Globus pallidus (tissue), 1 donor: Measurements from ENCODE around the gene MECR.
"Not testable (repeated sequence)": the region's sequence is repeated elsewhere in the genome, so short reads cannot be mapped to it uniquely, and the experiment has no call there.

Source experiments
- DNase-seq: peaks from one replicate; pipeline ENCODE4 v3.0.0-alpha.2; 2015; ENCODE audit warnings: low spot score

MECR gene

DNA sequence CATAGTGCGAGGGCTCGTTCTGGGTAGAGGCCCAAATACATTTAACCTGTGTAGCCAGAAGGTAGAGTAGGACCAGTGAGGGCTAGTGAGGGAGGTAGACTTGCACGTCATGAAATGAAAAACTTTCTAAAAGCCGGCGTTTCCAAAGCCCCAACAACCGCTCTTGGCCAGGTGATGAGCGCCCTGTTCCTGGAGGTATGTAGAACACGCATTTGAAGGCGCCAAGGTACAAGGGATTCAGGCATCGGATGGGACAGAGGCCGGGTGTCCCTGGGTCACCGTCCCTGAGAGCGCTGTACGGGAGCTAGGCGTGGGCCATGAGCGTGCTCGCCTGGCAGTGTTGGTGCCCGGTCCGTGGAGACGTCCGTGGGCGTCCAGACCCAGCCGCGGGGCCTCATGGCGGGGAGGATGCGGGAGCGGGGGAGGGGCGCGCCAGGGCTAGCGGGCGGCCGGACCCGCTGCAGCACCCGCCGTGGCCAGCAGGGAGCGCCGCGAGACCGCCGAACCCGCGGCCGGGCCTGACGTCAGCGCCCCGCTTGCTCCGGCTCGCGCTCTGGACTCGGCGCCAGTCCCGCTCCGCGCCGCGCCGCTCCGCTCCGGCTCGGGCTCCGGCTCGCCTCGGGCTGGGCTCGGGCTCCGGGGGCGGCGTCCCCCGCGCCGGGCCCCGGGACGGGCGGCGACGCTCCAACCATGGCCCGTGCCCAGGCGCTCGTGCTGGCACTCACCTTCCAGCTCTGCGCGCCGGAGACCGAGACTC lies 5.4 kb upstream of the MECR start, which contains the start of gene PTPRU:
PTPRU (plus strand) TSS at position 568 of the 757 bp plus-strand sequence; CDS start at position 691, 123 bp downstream.
- DNase-seq = peak; percentile 61

DNA sequence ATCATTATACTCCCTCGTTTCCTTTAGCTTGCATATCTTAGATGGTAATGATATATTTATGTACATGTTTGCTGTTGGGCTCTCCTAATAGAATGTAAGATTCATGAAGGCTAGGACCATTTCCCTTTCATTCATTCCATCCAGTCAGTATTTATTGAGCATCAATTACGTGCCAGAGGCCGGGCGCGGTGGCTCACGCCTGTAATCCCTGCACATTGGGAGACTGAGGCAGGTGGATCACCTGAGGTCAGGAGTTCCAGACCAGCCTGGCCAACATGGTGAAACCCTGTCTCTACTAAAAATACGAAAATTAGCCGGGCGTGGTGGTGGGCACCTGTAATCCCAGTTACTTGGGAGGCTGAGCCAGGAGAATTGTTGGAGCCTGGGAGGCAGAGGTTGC lies 4.1 kb upstream of the MECR start:
- DNase-seq = not testable (repeated sequence)

DNA sequence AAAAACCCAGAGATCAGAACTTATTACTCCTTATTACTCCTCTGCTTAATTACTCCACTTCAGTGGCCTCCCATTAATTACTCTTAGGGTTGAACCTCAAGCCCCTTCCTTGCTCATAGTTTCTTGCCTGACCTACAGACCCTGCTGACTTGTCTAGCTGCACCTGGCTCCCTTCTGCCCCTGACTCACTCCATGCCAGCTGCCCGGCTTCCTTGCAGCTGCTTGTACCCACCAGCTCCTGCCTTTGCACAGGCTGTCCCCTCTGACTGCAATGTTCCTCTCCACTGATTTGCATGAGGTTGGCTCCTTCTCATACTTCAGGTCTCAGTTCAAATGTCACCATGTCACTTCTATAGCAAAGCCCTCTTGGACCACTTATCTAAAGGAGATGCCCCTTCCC lies 3.7 kb upstream of the MECR start:
- no peak for DNase-seq

DNA sequence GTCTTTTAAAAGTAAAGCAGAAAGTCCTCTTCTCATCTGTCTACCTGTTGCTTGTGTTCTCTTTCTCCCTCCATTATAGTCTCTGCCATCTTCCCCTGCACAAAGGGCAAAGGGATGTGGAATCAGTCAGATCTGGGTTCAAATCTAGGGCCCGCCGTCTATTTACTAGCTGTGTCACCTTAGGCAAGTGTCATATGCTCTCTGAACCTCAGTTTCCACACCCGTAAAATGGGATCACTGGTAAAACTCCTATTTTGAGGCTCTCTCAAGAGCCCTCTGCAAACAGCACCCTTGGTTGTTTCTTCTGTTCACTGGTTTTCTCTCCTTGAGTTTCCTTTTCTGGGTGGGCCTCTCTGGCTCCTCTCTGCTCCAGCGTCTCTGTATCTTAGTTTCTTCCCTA lies 3.0 kb upstream of the MECR start:
- DNase-seq = no peak

DNA sequence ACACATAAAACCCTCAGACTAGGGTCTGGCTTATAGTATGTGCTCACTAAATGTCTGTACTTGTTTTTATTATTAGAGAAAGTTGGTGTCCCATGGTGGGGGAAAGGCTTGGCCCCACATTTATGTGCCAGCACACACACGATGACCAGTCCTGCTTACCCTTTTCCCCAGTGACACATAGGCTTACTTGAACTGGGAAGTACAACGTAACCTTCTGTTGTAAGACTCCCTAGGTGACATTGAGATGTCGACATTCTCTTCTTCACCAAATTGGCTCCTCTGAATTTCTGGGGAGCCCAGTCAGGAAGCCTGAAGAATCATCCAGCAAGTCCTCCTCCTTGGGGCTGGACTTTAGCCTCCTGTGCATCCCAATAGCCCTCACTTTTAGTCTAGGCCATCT lies 1.7 kb upstream of the MECR start:
- DNase-seq = no peak

DNA sequence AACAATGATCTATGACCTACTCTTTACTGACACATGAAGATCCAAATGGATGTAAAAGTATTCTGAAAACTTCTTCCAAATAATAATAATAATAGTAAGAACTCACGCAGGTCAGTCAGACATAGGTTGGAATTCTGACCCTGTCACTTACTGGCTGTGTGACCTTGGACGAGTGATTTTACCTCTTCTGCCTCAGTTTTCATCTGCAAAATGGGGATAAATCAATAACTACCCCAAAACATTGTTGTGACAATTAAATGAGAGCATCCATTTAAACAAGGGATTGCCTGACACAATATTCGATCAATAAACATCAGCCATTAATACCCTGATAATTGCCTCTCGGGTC lies 556 bp downstream of the MECR start:
- no peak for DNase-seq

DNA sequence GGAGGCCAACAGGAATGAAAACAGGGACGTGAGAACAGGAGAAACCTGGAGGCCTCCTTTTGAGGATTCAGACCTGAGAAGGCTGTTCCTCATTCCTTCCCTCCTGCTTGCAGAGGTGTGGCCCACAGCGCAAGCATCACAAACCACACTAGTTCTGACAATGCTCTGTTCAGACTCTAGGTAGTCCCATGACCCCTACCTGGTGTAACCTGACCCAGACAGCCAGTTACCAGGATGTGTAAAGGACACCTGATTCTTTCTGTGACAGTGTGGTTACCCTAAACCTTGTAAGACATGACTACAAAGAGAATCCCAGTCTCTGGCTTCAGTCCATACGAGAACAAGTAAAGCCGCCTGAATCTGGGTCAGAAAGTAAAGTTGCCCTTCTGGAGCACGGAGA lies 3.2 kb downstream of the MECR start:
- no peak for DNase-seq

DNA sequence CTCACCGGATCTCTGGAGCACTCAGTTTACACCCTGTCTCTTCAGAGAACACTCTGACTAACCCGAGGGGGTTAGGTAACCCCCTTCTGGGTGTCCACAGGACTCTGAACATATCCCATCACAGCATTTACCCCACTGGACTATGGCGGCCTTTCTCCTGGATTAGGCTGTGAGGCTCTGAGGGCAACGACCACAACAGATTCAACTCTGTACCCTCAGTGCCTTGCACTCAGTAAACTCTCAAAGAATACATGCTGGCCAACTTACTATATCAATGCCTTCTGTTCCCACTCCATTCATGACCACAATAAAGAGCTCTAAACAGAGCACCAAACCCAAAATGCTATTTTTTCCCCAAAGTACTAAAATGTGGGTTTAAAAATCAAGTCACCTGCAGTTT lies 5.4 kb downstream of the MECR start:
- no peak for DNase-seq

DNA sequence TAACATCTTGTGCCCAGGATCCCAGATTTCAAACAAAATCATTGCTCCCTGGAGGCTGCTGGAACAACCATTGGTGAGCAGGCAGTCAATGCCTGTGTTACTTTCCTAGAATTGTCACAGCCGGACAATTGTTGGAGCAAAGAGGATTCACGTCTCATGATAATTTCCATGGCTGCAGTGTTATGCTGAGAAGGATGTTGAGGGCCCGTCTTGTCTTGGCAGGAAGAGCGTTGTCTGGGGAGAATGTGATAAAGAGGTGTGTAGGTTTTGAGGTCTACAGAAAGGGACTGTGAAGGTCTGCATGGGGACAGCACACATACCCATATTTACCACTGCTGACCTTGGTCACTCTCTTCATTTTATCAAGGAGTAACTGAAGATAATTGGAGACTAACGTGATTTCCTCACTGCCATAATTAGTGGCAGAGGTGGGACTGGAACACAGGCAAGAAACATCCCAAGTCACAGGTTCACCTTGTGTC lies 6.3 kb downstream of the MECR start:
- DNase-seq = no peak

DNA sequence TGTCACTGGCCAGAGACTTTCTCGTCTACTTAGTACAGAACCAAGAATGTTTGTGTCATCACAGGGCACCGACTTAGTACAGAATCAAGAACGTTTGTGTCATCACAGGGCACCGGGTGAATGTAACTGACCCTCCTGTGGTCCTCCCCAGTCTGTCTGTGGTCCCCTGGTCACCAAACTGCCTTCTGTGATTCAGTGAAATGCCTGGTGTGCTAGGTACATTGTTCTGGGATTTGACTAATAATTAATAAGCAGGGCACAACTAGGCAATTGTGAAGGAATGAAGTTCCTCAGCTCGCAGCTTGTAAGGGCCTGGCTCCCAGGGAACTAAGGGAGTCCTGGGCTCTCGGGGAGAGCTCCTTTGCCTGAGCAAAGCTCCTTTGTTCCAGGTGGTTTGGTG lies 7.2 kb downstream of the MECR start:
- DNase-seq = no peak

DNA sequence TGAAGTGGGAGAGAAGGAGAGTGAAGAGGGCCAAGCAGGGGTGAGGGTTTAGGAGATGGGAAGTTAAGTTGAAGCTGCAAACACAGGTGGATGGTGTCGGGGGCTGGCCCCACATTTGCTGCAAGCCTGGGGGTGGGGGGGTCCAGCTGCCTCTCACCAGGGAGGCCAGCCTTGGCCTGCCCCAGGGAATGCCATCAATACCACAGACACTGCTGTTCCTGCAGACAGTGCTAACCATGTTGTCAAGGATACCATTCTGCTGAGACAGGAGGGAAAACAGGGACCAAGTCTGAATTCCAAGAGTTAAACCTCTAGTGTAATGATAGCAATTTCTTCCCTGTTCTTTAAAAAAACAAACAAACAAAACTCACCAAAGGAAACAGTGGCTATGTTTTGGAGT lies 8.0 kb downstream of the MECR start:
- no peak for DNase-seq

DNA sequence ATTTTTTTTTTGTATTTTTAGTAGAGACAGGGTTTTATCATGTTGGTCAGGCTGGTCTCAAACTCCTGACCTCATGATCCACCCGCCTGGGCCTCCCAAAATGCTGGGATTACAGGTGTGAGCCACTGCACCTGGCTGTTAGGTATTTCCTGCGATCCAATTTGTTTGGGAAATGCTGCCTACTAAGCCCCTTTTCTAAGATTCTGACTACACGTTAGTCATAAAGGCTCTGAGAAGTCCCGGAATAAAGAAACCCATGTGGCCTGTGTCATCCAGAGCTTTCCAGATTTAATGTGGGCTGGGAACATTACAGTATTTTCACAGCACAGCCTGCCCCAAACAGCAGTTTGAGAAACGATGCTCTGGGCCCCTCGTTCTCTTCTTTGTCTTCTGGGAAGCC lies 8.5 kb downstream of the MECR start:
- not testable (repeated sequence) for DNase-seq

DNA sequence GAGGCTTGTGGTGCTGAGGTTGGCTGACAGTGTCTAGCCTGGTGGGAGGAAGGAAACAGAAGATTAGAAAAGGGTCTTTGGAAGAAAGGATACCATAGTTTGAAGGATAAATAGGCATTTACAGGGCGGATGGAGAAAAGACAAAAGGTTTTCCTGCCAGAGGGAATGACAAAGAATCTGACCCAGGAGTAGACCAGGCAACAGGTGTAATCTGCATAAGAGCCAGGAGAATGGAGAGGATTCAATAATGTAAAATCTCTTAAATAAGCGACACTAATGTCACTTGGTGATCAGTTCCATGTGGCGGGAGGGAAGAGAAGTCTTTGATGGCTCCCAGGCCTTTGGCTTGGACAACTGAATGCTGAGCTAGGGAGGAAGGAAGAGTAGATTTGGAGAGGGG lies 9.4 kb downstream of the MECR start:
- no peak for DNase-seq

DNA sequence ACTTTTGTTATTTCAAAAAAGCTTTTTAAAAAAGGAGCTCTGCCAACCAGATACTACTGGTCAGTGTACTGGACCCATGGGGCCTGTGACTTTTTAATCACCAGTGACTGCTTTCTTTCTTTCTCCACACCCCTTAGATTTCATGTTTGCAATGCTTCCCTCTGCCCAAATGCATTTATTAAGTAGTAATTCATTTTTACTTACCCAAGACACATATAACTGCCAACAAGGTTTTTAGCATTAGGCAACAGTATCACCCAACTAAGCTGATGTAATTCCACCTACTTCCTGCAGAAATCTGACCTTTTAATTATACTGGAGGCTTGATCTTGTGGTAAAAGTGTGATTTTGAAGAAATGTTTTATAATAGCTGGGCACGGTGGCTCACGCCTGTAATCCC lies 12.5 kb downstream of the MECR start:
- no peak for DNase-seq

DNA sequence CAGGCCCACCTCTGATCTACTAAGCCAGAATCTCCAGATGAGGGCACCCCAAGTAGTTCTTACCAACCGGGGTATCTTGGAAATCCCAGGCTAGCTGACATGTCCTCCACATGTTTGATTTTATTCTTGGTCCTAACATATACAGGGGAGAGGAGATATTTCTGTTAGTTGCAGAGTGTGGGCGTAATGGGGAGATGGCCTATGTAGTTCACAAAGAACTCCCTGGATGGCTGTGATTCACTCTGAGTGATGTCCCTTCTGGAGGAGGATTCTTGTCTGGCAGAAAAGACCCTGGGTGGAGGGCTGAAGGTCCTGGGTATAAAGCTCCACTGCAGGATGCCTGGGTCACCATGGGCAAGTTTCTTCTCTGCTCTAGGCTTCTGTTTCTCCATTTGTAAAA lies 13.1 kb downstream of the MECR start:
- DNase-seq = no peak

DNA sequence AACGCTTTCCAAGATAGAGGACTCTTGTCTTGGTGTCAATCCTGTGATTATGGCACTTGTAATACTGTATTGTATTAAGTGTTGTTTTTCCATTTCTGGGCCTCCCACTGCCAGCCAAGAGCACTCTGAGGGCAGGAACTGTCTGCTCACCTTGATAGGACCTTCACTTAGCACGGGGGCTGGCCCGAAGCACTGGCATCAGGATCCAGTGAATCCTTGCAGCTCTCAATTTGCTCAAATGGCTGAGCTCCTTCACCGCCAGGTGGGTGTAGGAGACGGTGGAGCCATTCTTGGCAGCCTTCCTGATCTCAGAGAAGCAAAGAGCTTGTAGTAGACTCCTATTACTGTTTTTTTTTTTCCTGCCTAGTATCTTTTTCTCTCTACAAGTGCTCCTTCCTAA lies 17.7 kb downstream of the MECR start:
- no peak for DNase-seq

DNA sequence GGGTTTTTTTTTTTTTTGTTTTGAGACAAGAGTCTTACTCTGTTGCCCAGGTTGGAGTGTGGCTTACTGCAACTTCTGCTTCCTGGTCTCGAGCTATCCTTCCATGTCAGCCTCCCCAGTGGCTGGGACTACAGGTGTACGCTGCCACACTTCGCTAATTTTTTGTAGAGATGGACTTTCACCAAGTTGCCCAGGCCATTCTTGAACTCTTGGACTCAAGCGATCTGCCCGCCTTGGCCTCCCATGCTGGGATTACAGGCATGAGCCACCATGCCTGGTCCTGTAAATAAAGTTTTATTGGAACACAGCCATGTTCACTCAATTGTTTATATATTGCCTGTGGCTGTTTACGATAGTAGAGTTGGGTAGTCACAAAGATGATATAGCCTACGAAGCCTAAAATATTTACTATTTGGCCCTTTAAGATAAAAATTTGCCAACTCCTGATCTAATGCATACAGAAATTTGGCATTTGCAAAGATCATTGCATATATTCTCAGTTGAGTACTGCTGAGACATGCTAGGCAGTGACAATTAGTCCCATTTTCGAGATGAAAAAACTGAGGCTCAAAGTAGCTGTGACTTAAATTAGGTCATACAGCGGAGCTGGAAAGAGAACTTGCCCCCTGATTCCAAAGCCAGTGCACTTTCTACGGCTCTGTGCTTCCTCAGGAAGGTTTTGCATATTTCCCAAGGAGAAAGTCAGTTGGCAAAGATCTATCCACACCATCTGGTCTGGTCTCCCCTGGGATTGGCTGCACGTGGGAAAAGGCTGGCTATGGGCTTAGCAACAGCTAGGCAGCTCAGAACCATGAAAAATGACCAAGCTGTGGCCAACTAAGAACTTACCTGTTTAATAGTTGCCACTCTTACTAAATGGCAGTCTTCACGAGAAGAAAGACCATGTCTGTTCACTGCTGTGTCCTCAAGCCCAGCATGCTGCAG lies 19.4 kb downstream of the MECR start:
- no peak for DNase-seq

DNA sequence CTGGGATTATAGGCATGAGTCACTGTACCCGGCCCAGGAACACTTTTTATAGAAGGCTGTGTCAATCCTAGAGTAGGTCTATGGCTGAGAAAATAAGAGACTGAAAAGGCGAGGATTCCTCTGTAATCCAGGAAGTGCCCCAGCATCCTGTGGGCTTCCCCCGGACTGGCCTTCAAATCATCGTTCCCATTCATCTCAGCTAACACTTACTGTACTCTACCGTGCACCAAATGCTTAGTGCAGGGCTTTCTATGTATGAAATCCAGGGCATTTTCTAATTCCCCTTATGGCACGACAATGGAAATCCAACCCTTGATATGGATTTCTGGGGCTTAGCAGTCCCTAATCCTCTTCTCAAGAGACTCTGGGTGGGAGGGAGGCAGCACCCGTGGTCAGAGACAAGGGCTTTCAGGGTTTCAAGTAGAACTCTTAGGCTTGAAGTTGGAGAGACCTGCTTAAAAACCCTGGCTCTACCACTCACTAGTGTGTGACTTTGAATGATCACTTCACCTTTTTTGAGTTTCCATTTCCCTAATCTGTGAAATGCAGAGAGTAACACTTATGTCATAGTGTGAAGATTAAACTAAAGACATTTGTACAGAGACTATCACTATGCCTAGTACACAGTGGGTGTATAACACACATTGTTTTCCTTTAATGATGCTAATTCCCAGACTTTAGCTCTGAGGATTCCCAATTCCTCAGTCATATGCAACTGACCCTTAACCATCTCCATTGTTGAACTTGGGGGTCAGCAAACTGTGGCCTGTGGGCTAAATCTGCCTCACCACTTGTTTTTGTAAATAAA lies 20.3 kb downstream of the MECR start:
- no peak for DNase-seq

DNA sequence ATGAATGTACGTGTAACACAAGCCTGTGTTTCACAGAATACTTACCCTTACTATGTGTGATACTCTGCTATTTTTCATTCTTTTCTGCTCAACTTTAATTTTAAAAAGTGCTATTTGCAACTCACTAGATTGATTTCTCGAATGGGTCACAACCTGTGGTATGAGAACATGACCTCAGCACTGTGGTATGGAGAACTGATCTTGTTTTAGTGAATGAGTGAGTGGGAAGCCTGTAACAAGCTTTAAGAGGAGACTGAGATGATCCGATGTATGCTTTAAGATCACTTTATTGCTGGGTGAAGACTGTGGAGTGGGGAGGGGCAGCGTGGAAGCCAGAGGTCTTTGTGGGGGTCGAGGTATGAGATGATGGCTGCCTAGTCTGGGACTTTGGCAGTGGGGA lies 21.6 kb downstream of the MECR start:
- DNase-seq = no peak

DNA sequence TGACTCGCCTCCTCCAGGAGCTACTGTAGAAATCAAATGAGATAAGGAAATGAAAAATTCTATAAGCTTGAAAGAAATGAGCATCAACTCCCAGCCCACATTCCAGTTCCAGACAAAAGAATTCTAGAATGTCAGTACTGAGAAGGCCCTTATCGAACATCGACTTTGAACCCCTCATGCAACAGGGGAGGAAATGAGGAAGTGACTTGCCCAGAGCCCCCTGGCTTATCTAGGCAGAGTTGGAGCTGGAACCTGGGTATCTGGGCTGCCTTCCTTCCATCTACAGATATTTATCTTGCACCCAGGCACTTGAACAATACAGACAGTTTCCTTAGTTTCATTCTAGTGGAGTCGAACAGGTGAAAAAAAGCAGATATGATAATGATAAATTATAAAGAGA lies 22.3 kb downstream of the MECR start:
- DNase-seq = no peak

DNA sequence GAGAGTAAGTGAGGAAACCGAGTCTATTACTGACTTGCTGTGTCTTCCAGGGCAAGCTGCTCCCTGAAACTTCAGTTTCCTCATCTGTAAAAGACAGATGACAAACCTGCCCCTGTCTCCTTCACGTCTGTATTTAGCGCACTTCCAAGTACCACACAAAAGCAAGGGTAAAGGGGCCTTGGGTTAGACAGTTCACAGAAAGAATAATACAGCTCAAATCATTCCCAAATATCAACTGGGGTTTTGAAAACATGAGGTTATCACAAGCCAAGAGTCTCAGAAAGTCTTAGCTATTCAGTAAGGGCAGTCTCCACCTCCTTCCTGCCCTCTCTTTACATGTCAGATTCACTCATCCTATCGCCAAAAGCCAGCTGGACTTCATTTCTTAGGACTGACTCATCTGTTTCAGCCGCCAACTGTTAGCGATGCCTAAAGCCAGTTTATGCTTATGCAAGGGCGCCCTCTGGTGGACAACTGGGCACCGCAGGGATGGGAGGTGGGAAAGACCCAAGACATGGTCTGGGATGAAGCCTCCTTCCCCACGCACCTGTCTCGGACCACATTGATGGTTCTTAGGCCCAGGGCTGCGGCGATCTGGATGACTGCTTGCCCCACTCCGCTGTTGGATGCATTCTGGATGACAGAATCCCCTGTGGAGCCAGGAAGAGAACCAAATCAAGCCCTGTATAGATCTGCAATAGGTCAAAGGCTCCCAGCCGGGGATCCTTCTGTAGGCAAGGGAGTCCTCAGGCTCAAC lies 28.0 kb downstream of the MECR start:
- peak; percentile 86 for DNase-seq

DNA sequence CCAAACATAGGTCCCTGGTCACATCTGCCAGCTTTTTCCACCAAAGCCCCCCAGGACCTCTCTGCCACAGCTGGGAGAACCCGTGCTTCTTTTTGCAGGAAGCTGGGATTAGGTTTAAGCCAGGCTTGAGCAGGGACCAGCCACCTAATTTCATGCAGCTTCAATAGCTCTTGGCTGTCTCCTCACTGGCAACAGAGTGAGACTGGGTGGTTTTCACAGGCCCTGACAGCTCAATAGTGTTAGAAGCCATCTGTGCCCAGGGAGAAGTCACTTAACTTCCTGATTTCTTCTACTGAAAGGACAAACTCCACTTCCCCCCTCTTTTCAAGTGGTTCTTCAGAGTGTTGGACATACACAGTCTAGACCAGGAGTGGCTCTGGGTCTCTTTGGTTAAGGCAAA lies 28.7 kb downstream of the MECR start:
- peak; percentile 11 for DNase-seq
